Measurements from ENCODE around the gene COL6A3. TPM values are rescaled to one million over a fixed set of nuclear protein-coding genes. Genes with fewer than 3 reads are reported as not detected.
A peak's percentile ranks its signal among the peaks of the same experiment; 100 is the strongest.

Gene COL6A3
- total RNA-seq, 1 experiment from 2014 or later = 0.81 TPM

DNA sequence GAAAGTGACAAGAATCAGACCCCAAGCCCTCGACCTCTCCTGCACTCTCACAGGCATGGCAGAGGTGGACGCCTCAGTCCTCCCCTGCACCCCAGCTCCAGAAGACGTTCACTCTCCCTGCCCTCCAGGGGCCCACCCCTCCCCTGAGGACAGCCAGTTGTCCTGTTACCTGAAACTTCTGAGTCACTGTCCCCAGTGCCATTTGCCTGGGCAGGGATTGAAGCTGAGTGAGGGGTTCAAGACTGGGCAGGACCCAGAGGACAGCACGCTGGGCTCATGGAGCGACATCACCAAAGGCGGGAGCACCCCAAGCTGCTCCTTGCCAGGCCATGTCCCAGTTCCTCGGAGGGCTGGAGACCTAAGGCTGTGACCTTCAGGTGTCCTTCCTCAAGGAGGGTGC lies 34.2 kb upstream of the COL6A3 start:
- Histone ChIP-seq H4K20me1 (ENCODE audit: control insufficient read depth, insufficient read depth, insufficient read length) (no peaks in the 10 kb centered on the region), H3K79me1 (ENCODE audit: insufficient read depth, low read depth, low read length, poor library complexity, severe bottlenecking) (no peaks in the 10 kb centered on the region), H3K4me2 (ENCODE audit: insufficient read depth, insufficient read length, low read length) (no peak overlapping the region), H4K91ac (ENCODE audit: insufficient read length, low read depth, low read length) (no peak overlapping the region), H4K8ac (replicated peaks; ENCODE audit: insufficient read length, low read depth, low read length) (no peak overlapping the region), H2AFZ (ENCODE audit: low read length) (no peak overlapping the region), H4K5ac (ENCODE audit: insufficient read length, low read depth, low read length) (no peak overlapping the region), H3K14ac (ENCODE audit: insufficient read depth, low read length) (no peak overlapping the region), H2BK20ac (ENCODE audit: low read depth, low read length, poor library complexity, severe bottlenecking) (no peak overlapping the region), H2BK12ac (ENCODE audit: insufficient read length, low read depth, low read length) (no peak overlapping the region), H2BK15ac (ENCODE audit: low read depth, low read length) (no peak overlapping the region), H3T11ph (ENCODE audit: low read length) (no peak overlapping the region), H3K9me3 (ENCODE audit: control insufficient read depth, low read depth, low read length) (no peaks in the 10 kb centered on the region), H3K27ac (ENCODE audit: insufficient read length, low read depth, low read length) (no peak overlapping the region), H3K79me2 (ENCODE audit: insufficient read depth, low read length) (no peaks in the 10 kb centered on the region), H3K56ac (ENCODE audit: insufficient read length, low read depth, low read length) (no peak overlapping the region), H3K27me3 (ENCODE audit: insufficient read depth, low read length) (no peaks in the 10 kb centered on the region), H3K4ac (ENCODE audit: low read depth, low read length) (no peak overlapping the region), H2BK120ac (ENCODE audit: low read depth, low read length, poor library complexity, severe bottlenecking) (no peak overlapping the region), H3K23ac (ENCODE audit: insufficient read length, low read depth, low read length) (no peak overlapping the region), H3K9ac (ENCODE audit: extremely low read depth, insufficient read length, low read length) (no peak overlapping the region), H2AK5ac (ENCODE audit: insufficient read length, low read length) (no peak overlapping the region), H3K18ac (ENCODE audit: insufficient read length, low read depth, low read length) (no peak overlapping the region), H3K4me1 (ENCODE audit: insufficient read depth, low read length) (peaks cover 7% of the 10 kb centered on the region; the same call in 1 of the 2 replicates), H2BK5ac (ENCODE audit: insufficient read length, low read length) (no peak overlapping the region), H3K23me2 (ENCODE audit: insufficient read length, low read depth, low read length, poor library complexity, severe bottlenecking) (no peaks in the 10 kb centered on the region)
- peaks cover 39% of the 10 kb centered on the region for H3K27me3 Mint-ChIP-seq (ENCODE audit: low read depth)
- H3K9me3 Mint-ChIP-seq = no peaks in the 10 kb centered on the region
- DNase-seq = no peak
- WGBS (ENCODE audit: extremely low coverage, insufficient read length, low lambda C conversion rate) = no CpG with 5 or more reads among the region's 7 CpGs
- peaks cover 15 to 16% of the 10 kb centered on the region in 2 experiments for H3K4me1 Mint-ChIP-seq
- TF ChIP-seq, protein P1, sequence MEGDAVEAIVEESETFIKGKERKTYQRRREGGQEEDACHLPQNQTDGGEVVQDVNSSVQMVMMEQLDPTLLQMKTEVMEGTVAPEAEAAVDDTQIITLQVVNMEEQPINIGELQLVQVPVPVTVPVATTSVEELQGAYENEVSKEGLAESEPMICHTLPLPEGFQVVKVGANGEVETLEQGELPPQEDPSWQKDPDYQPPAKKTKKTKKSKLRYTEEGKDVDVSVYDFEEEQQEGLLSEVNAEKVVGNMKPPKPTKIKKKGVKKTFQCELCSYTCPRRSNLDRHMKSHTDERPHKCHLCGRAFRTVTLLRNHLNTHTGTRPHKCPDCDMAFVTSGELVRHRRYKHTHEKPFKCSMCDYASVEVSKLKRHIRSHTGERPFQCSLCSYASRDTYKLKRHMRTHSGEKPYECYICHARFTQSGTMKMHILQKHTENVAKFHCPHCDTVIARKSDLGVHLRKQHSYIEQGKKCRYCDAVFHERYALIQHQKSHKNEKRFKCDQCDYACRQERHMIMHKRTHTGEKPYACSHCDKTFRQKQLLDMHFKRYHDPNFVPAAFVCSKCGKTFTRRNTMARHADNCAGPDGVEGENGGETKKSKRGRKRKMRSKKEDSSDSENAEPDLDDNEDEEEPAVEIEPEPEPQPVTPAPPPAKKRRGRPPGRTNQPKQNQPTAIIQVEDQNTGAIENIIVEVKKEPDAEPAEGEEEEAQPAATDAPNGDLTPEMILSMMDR (conservative IDR thresholded peaks at IDR 0.05) = no peak
- H3K4me3 Mint-ChIP-seq = no peak overlapping the region
- no peaks in the 10 kb centered on the region for H3K36me3 Mint-ChIP-seq (ENCODE audit: insufficient read depth in 1 of 3, low read depth in 3 of 3)
- peak overlapping the region in 1 of 3 experiments; percentile 65; a peak in 2 of 7 replicates for H3K27ac Mint-ChIP-seq

All from H9 (cell line).